Tibial nerve (tissue), 4 donors: ENCODE measurements around the gene OR11A1.

Experiments used
- EP300 ChIP-seq, 2 donors: sonication (generic); formaldehyde crosslinking; IDR thresholded peaks; one replicate each; pipeline ENCODE4 v1.6.1; 2017; ENCODE audit warnings: antibody characterized with exemption in 2 of 2, mild to moderate bottlenecking in 1 of 2
- POLR2A ChIP-seq, 2 donors: fragments of 450-650 bp; IDR thresholded peaks; one replicate each; pipeline ENCODE4 v1.6.1; 2017; ENCODE audit warnings: antibody characterized with exemption in 2 of 2, mild to moderate bottlenecking in 2 of 2, moderate library complexity in 2 of 2
- TF ChIP-seq, protein P1 (sequence below), 5 experiments: fragments of 200-600 bp in 3 of 5; fragments of 450-650 bp in 2 of 5; sonication (generic) in 3 of 5; IDR thresholded peaks; one replicate each; pipeline ENCODE4 v1.5.1; 2016 to 2019; ENCODE audit warnings: antibody characterized with exemption in 5 of 5, mild to moderate bottlenecking in 3 of 5, moderate library complexity in 2 of 5

GRCh38 chr6:29488874-29489273 lies 32.0 kb upstream of the OR11A1 start:
- TF ChIP-seq EP300 (IDR thresholded peaks at IDR 0.05) (no peak), POLR2A (IDR thresholded peaks at IDR 0.05) (no peak)
- TF ChIP-seq, protein P1, sequence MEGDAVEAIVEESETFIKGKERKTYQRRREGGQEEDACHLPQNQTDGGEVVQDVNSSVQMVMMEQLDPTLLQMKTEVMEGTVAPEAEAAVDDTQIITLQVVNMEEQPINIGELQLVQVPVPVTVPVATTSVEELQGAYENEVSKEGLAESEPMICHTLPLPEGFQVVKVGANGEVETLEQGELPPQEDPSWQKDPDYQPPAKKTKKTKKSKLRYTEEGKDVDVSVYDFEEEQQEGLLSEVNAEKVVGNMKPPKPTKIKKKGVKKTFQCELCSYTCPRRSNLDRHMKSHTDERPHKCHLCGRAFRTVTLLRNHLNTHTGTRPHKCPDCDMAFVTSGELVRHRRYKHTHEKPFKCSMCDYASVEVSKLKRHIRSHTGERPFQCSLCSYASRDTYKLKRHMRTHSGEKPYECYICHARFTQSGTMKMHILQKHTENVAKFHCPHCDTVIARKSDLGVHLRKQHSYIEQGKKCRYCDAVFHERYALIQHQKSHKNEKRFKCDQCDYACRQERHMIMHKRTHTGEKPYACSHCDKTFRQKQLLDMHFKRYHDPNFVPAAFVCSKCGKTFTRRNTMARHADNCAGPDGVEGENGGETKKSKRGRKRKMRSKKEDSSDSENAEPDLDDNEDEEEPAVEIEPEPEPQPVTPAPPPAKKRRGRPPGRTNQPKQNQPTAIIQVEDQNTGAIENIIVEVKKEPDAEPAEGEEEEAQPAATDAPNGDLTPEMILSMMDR (IDR thresholded peaks at IDR 0.05): no peak
